ENCODE data around the gene SAMD3.
"Not testable (repeated sequence)": the region's sequence is repeated elsewhere in the genome, so short reads cannot be mapped to it uniquely, and the experiment has no call there.

The SAMD3 gene

GRCh38 chr6:130122243-130122642 is 100.5 kb downstream of the SAMD3 start:
- Histone ChIP-seq H3K36me3 (ENCODE audit: control insufficient read depth, insufficient read depth, low read length) (no peaks in the 10 kb centered on the region), H3K27me3 (replicated peaks; ENCODE audit: control insufficient read depth, insufficient read depth, low read length, poor library complexity, severe bottlenecking) (no peaks in the 10 kb centered on the region), H3K27ac (ENCODE audit: insufficient read depth, low read length, poor library complexity, severe bottlenecking) (no peak overlapping the region), H3K4me3 (ENCODE audit: insufficient read depth, low read depth, low read length, poor library complexity, severe bottlenecking) (no peak overlapping the region), H3K9me3 (ENCODE audit: control insufficient read depth, low read length) (no peaks in the 10 kb centered on the region), H3K4me1 (ENCODE audit: control insufficient read depth, insufficient read depth, low read length, poor library complexity, severe bottlenecking) (no peaks in the 10 kb centered on the region)
- DNase-seq = no peak

GRCh38 chr6:130120731-130121130 is 102.0 kb downstream of the SAMD3 start:
- Histone ChIP-seq H3K9me3 (ENCODE audit: control insufficient read depth, low read length) (no peaks in the 10 kb centered on the region), H3K4me1 (ENCODE audit: control insufficient read depth, insufficient read depth, low read length, poor library complexity, severe bottlenecking) (no peaks in the 10 kb centered on the region), H3K27ac (ENCODE audit: insufficient read depth, low read length, poor library complexity, severe bottlenecking) (no peak overlapping the region), H3K27me3 (replicated peaks; ENCODE audit: control insufficient read depth, insufficient read depth, low read length, poor library complexity, severe bottlenecking) (no peaks in the 10 kb centered on the region), H3K4me3 (ENCODE audit: insufficient read depth, low read depth, low read length, poor library complexity, severe bottlenecking) (no peak overlapping the region), H3K36me3 (ENCODE audit: control insufficient read depth, insufficient read depth, low read length) (no peaks in the 10 kb centered on the region)
- no peak for DNase-seq

GRCh38 chr6:130119211-130119610 is 103.5 kb downstream of the SAMD3 start:
- H3K4me1 ChIP-seq (ENCODE audit: control insufficient read depth, insufficient read depth, low read length, poor library complexity, severe bottlenecking) = no peaks in the 10 kb centered on the region
- H3K36me3 ChIP-seq (ENCODE audit: control insufficient read depth, insufficient read depth, low read length) = no peaks in the 10 kb centered on the region
- no peak overlapping the region for H3K27ac ChIP-seq (ENCODE audit: insufficient read depth, low read length, poor library complexity, severe bottlenecking)
- H3K9me3 ChIP-seq (ENCODE audit: control insufficient read depth, low read length) = no peaks in the 10 kb centered on the region
- H3K4me3 ChIP-seq (ENCODE audit: insufficient read depth, low read depth, low read length, poor library complexity, severe bottlenecking) = no peak overlapping the region
- H3K27me3 ChIP-seq (replicated peaks; ENCODE audit: control insufficient read depth, insufficient read depth, low read length, poor library complexity, severe bottlenecking) = no peaks in the 10 kb centered on the region
- no peak for DNase-seq

GRCh38 chr6:130118236-130118635 is 104.5 kb downstream of the SAMD3 start:
- DNase-seq = no peak
- H3K9me3 ChIP-seq (ENCODE audit: control insufficient read depth, low read length) = no peaks in the 10 kb centered on the region
- no peak overlapping the region for H3K27ac ChIP-seq (ENCODE audit: insufficient read depth, low read length, poor library complexity, severe bottlenecking)
- H3K4me1 ChIP-seq (ENCODE audit: control insufficient read depth, insufficient read depth, low read length, poor library complexity, severe bottlenecking) = no peaks in the 10 kb centered on the region
- H3K4me3 ChIP-seq (ENCODE audit: insufficient read depth, low read depth, low read length, poor library complexity, severe bottlenecking) = no peak overlapping the region
- no peaks in the 10 kb centered on the region for H3K36me3 ChIP-seq (ENCODE audit: control insufficient read depth, insufficient read depth, low read length)
- H3K27me3 ChIP-seq (replicated peaks; ENCODE audit: control insufficient read depth, insufficient read depth, low read length, poor library complexity, severe bottlenecking) = no peaks in the 10 kb centered on the region

- not testable (repeated sequence) for H3K27me3 ChIP-seq (replicated peaks; ENCODE audit: control insufficient read depth, insufficient read depth, low read length, poor library complexity, severe bottlenecking); H3K36me3 ChIP-seq (ENCODE audit: control insufficient read depth, insufficient read depth, low read length); DNase-seq; H3K4me1 ChIP-seq (ENCODE audit: control insufficient read depth, insufficient read depth, low read length, poor library complexity, severe bottlenecking); H3K9me3 ChIP-seq (ENCODE audit: control insufficient read depth, low read length); H3K27ac ChIP-seq (ENCODE audit: insufficient read depth, low read length, poor library complexity, severe bottlenecking); H3K4me3 ChIP-seq (ENCODE audit: insufficient read depth, low read depth, low read length, poor library complexity, severe bottlenecking)
Measured at GRCh38 chr6:130117187-130117701, 105.5 kb downstream of the SAMD3 start.

- Histone ChIP-seq H3K9me3 (ENCODE audit: control insufficient read depth, low read length) (no peaks in the 10 kb centered on the region), H3K36me3 (ENCODE audit: control insufficient read depth, insufficient read depth, low read length) (no peaks in the 10 kb centered on the region), H3K27ac (ENCODE audit: insufficient read depth, low read length, poor library complexity, severe bottlenecking) (no peak overlapping the region), H3K4me3 (ENCODE audit: insufficient read depth, low read depth, low read length, poor library complexity, severe bottlenecking) (no peak overlapping the region), H3K27me3 (replicated peaks; ENCODE audit: control insufficient read depth, insufficient read depth, low read length, poor library complexity, severe bottlenecking) (no peaks in the 10 kb centered on the region), H3K4me1 (ENCODE audit: control insufficient read depth, insufficient read depth, low read length, poor library complexity, severe bottlenecking) (no peaks in the 10 kb centered on the region)
- no peak for DNase-seq
Measured at GRCh38 chr6:130116273-130116672, 106.5 kb downstream of the SAMD3 start.

GRCh38 chr6:130115036-130115435 is 107.7 kb downstream of the SAMD3 start:
- no peaks in the 10 kb centered on the region for H3K36me3 ChIP-seq (ENCODE audit: control insufficient read depth, insufficient read depth, low read length)
- no peaks in the 10 kb centered on the region for H3K27me3 ChIP-seq (replicated peaks; ENCODE audit: control insufficient read depth, insufficient read depth, low read length, poor library complexity, severe bottlenecking)
- DNase-seq = no peak
- no peaks in the 10 kb centered on the region for H3K4me1 ChIP-seq (ENCODE audit: control insufficient read depth, insufficient read depth, low read length, poor library complexity, severe bottlenecking)
- H3K4me3 ChIP-seq (ENCODE audit: insufficient read depth, low read depth, low read length, poor library complexity, severe bottlenecking) = no peak overlapping the region
- no peaks in the 10 kb centered on the region for H3K9me3 ChIP-seq (ENCODE audit: control insufficient read depth, low read length)
- H3K27ac ChIP-seq (ENCODE audit: insufficient read depth, low read length, poor library complexity, severe bottlenecking) = no peak overlapping the region

GRCh38 chr6:130113201-130113710 is 109.5 kb downstream of the SAMD3 start:
- Histone ChIP-seq H3K36me3 (ENCODE audit: control insufficient read depth, insufficient read depth, low read length) (no peaks in the 10 kb centered on the region), H3K9me3 (ENCODE audit: control insufficient read depth, low read length) (no peaks in the 10 kb centered on the region), H3K27ac (ENCODE audit: insufficient read depth, low read length, poor library complexity, severe bottlenecking) (no peak overlapping the region), H3K4me1 (ENCODE audit: control insufficient read depth, insufficient read depth, low read length, poor library complexity, severe bottlenecking) (no peaks in the 10 kb centered on the region), H3K4me3 (ENCODE audit: insufficient read depth, low read depth, low read length, poor library complexity, severe bottlenecking) (no peak overlapping the region), H3K27me3 (replicated peaks; ENCODE audit: control insufficient read depth, insufficient read depth, low read length, poor library complexity, severe bottlenecking) (no peaks in the 10 kb centered on the region)
- no peak for DNase-seq

- Histone ChIP-seq H3K36me3 (ENCODE audit: control insufficient read depth, insufficient read depth, low read length) (no peaks in the 10 kb centered on the region), H3K4me3 (ENCODE audit: insufficient read depth, low read depth, low read length, poor library complexity, severe bottlenecking) (no peak overlapping the region), H3K27me3 (replicated peaks; ENCODE audit: control insufficient read depth, insufficient read depth, low read length, poor library complexity, severe bottlenecking) (no peaks in the 10 kb centered on the region), H3K27ac (ENCODE audit: insufficient read depth, low read length, poor library complexity, severe bottlenecking) (no peak overlapping the region), H3K9me3 (ENCODE audit: control insufficient read depth, low read length) (no peaks in the 10 kb centered on the region), H3K4me1 (ENCODE audit: control insufficient read depth, insufficient read depth, low read length, poor library complexity, severe bottlenecking) (no peaks in the 10 kb centered on the region)
- no peak for DNase-seq
Measured at GRCh38 chr6:130111031-130111430, 111.7 kb downstream of the SAMD3 start.

GRCh38 chr6:130107710-130108109 is 115.0 kb downstream of the SAMD3 start:
- H3K9me3 ChIP-seq (ENCODE audit: control insufficient read depth, low read length) = no peaks in the 10 kb centered on the region
- H3K27ac ChIP-seq (ENCODE audit: insufficient read depth, low read length, poor library complexity, severe bottlenecking) = no peak overlapping the region
- H3K4me1 ChIP-seq (ENCODE audit: control insufficient read depth, insufficient read depth, low read length, poor library complexity, severe bottlenecking) = no peaks in the 10 kb centered on the region
- peaks cover 3% of the 10 kb centered on the region for H3K36me3 ChIP-seq (ENCODE audit: control insufficient read depth, insufficient read depth, low read length)
- no peaks in the 10 kb centered on the region for H3K27me3 ChIP-seq (replicated peaks; ENCODE audit: control insufficient read depth, insufficient read depth, low read length, poor library complexity, severe bottlenecking)
- H3K4me3 ChIP-seq (ENCODE audit: insufficient read depth, low read depth, low read length, poor library complexity, severe bottlenecking) = no peak overlapping the region
- DNase-seq = no peak
